BJ (cell line): ENCODE results near the gene WDFY3. TPM values are rescaled to one million over a fixed set of nuclear protein-coding genes. Genes with fewer than 3 reads are reported as not detected.

Experiments
- CTCF ChIA-PET: fragments of 350-600 bp; formaldehyde crosslinking; extraction: SDS; loops from one replicate; lab custom pipeline; 2021; ENCODE audit warnings: antibody characterized with exemption, inconsistent platforms; lab: Yijun Ruan, JAX
- POLR2A ChIA-PET: fragments of 300-600 bp; sonication (Branson Sonifier 250); formaldehyde crosslinking; extraction: SDS; loops from one replicate; lab custom pipeline; 2021; ENCODE audit warnings: antibody characterized with exemption; lab: Charles Lee
- DNase-seq: peaks from one replicate; pipeline ENCODE4 v3.0.0-alpha.2; 2011; ENCODE audit warnings: low read depth
- H3K27me3 ChIP-seq: 2 replicates; pipeline ENCODE4 v1.6.0; 2011; ENCODE audit warnings: low read length; ENCODE audit not compliant: control insufficient read depth, insufficient read depth
- H3K36me3 ChIP-seq: 2 replicates; pipeline ENCODE4 v1.5.1; 2011; ENCODE audit warnings: low read length; ENCODE audit not compliant: control insufficient read depth, insufficient read depth
- H3K4me3 ChIP-seq: 2 replicates; pipeline ENCODE4 v1.5.1; 2011; ENCODE audit warnings: low read depth, mild to moderate bottlenecking, control low read depth, low read length
- polyA plus RNA-seq: library from polyadenylated mRNA; depleted of rRNA; stranded (reverse); fragments of >200 nt; gene quantifications from 2 replicates; pipeline ENCODE4 v1.2.3, GENCODE V29; 2011
- TF ChIP-seq, protein P1 (sequence below): IDR thresholded peaks from 2 replicates; pipeline ENCODE4 v1.5.1; 2011; ENCODE audit warnings: low read depth, mild to moderate bottlenecking, control low read depth, inconsistent platforms, low read length, moderate library complexity; ENCODE audit not compliant: insufficient read depth

The WDFY3 gene
- polyA plus RNA-seq, 1 experiment, result 28.8 TPM

DNA sequence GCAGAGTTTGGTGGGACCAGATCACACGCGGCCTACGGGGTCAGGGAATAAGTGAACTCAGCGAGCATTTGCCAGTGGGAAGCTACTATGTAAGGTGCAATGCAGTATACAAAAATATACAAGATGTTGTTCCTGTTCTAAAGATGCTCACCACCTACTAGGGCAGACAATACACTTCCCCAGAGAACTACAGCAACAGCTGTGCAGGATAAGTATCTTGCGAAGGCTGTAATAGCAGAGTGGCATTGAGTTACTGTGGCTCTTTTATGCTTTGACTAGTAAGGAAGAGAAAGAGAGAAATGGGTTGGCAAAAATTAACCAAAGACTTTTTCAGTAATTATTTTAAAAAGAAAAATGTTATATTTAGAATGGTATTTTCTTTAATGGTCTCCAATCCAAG, 322.4 kb downstream of the WDFY3 start:
- Histone ChIP-seq H3K4me3 (no peak overlapping the region), H3K27me3 (no peaks in the 10 kb centered on the region; the same call in 1 of the 2 replicates), H3K36me3 (no peaks in the 10 kb centered on the region)
- TF ChIP-seq, protein P1, sequence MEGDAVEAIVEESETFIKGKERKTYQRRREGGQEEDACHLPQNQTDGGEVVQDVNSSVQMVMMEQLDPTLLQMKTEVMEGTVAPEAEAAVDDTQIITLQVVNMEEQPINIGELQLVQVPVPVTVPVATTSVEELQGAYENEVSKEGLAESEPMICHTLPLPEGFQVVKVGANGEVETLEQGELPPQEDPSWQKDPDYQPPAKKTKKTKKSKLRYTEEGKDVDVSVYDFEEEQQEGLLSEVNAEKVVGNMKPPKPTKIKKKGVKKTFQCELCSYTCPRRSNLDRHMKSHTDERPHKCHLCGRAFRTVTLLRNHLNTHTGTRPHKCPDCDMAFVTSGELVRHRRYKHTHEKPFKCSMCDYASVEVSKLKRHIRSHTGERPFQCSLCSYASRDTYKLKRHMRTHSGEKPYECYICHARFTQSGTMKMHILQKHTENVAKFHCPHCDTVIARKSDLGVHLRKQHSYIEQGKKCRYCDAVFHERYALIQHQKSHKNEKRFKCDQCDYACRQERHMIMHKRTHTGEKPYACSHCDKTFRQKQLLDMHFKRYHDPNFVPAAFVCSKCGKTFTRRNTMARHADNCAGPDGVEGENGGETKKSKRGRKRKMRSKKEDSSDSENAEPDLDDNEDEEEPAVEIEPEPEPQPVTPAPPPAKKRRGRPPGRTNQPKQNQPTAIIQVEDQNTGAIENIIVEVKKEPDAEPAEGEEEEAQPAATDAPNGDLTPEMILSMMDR, result no peak
- DNase-seq, result no peak
- CTCF ChIA-PET, result no interaction called here
- POLR2A ChIA-PET, result no interaction called here

DNA sequence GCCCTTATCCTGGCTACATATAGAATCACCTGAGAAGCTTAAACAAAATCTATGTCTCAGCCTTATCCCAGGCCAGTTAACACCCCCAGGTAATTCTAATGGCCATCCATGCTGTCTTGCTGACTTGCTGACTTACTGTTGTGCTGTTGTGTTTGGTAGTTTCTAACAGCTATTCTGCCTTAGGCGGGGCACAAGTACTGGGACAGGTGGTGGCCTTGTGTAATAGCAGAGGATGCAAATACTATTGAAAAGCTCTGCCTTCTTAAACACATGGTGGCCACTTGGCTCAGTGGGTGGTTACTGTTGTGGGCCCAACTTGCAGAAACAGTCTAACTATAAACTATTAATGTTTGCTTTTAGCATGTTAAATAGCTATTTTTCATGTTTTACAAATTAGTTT, 327.3 kb downstream of the WDFY3 start:
- Histone ChIP-seq H3K4me3 (no peak overlapping the region), H3K27me3 (no peaks in the 10 kb centered on the region; the same call in 1 of the 2 replicates), H3K36me3 (no peaks in the 10 kb centered on the region)
- TF ChIP-seq, protein P1, result no peak
- ChIA-PET POLR2A (no interaction called here), CTCF (no interaction called here)
- DNase-seq, result no peak

DNA sequence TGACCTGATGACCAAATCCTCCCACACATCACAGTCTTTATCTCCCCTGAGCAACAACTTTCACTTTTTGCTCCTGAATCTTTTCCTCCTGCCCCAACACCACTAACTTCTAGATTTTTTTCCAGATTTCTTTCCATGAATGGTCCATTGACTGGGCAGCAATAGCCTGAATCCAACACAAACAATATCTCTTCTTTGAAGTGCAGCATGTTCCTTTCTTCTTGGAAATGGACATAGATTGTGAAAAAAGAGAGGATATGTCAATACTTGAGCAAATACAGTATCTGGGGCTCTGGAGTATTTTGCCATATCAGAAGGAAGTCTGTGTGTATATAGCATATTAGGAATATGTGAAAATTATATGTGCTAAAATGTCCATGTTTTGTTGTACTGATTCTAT, 328.4 kb downstream of the WDFY3 start:
- Histone ChIP-seq H3K27me3 (no peaks in the 10 kb centered on the region; the same call in 1 of the 2 replicates), H3K4me3 (no peak overlapping the region), H3K36me3 (no peaks in the 10 kb centered on the region)
- no peak for DNase-seq
- TF ChIP-seq, protein P1, result no peak
- CTCF ChIA-PET, result no interaction called here
- POLR2A ChIA-PET, result no interaction called here

DNA sequence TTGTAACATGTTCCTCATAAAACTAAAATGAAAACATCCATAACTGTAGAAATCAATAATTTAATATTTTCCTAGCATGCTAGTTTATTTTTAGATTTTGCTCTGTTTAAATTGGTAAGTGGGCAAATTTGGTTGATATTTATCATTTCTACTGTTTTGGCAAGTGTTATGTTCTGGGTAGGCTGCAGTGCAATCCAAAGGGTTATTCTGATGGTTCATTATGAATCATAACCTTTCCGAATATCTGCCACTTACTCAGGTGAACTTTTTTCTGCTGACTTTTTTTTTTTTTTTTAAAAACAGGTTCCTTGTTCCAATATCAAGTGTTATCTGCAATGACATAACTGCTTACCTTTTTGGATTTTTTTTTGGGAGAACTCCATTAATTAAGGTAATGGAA, 331.5 kb downstream of the WDFY3 start:
- TF ChIP-seq, protein P1, result no peak
- no peak for DNase-seq
- CTCF ChIA-PET, result no interaction called here
- POLR2A ChIA-PET, result no interaction called here
- H3K27me3 ChIP-seq, result no peaks in the 10 kb centered on the region; the same call in 1 of the 2 replicates
- H3K36me3 ChIP-seq, result no peaks in the 10 kb centered on the region
- H3K4me3 ChIP-seq, result no peak overlapping the region

DNA sequence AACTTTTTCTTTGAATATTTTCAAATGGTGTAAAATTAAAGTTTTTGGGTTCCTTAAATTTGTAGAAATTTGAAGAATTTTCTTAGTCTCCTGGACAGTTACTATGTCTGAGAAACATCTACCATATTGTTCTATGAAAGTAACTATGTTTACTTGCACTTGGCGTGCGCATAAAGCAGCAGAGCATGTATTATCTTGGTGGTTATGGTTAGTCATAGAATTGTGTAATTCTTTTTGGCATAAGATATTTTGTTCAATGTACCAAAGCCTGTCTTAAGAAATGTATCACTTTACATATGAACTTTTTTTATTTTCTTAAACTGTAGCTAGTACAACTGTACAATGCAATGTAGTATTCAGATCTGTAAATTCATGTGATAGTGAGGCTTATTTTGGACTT, 334.4 kb downstream of the WDFY3 start:
- CTCF ChIA-PET, result no interaction called here

More for the DNA sequence above, 334.4 kb downstream of the WDFY3 start:
- no peak overlapping the region for H3K4me3 ChIP-seq
- H3K27me3 ChIP-seq, result no peaks in the 10 kb centered on the region
- no peak for DNase-seq
- H3K36me3 ChIP-seq, result no peaks in the 10 kb centered on the region
- POLR2A ChIA-PET, result no interaction called here
- TF ChIP-seq, protein P1, result no peak
